HG02938 (cell line): ENCODE measurements around the gene OPN1LW.
"Not testable (repeated sequence)": the region's sequence is repeated elsewhere in the genome, so short reads cannot be mapped to it uniquely, and the experiment has no call there.

Source experiments
- ATAC-seq: cut with Tn5 transposase; IDR thresholded peaks from one replicate; pipeline ENCODE4 v1.9.1; 2021; ENCODE audit warnings: mild to moderate bottlenecking, moderate library complexity; ENCODE audit not compliant: unreplicated experiment

OPN1LW gene

DNA sequence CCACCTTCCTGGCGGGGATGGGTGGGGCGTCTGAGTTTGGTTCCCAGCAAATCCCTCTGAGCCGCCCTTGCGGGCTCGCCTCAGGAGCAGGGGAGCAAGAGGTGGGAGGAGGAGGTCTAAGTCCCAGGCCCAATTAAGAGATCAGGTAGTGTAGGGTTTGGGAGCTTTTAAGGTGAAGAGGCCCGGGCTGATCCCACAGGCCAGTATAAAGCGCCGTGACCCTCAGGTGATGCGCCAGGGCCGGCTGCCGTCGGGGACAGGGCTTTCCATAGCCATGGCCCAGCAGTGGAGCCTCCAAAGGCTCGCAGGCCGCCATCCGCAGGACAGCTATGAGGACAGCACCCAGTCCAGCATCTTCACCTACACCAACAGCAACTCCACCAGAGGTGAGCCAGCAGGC, at the start of gene OPN1LW:
Gene OPN1LW (plus strand): TSS at position 234 of the 400 bp plus-strand sequence. CDS start 41 bp downstream, at position 275.
- ATAC-seq: not testable (repeated sequence)

DNA sequence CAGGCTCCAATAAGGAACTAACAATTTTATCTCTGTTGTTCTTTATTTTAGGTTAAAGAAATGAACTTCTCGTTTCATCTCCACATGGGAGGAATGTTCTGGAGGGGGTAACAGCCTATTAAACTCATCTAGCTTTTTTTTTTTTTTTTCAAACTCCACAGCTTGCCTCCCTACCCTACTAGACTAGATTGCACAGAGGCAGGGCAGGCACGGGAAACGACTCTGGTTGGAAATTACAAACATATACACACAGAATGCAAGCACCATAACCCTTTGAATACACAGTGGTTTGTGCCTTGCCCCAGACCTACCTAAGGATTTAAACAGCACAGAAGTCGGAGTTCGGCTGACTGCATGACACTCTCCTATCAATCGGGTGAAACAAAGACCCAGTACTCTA, 49.2 kb upstream of the OPN1LW start:
- ATAC-seq: no peak

DNA sequence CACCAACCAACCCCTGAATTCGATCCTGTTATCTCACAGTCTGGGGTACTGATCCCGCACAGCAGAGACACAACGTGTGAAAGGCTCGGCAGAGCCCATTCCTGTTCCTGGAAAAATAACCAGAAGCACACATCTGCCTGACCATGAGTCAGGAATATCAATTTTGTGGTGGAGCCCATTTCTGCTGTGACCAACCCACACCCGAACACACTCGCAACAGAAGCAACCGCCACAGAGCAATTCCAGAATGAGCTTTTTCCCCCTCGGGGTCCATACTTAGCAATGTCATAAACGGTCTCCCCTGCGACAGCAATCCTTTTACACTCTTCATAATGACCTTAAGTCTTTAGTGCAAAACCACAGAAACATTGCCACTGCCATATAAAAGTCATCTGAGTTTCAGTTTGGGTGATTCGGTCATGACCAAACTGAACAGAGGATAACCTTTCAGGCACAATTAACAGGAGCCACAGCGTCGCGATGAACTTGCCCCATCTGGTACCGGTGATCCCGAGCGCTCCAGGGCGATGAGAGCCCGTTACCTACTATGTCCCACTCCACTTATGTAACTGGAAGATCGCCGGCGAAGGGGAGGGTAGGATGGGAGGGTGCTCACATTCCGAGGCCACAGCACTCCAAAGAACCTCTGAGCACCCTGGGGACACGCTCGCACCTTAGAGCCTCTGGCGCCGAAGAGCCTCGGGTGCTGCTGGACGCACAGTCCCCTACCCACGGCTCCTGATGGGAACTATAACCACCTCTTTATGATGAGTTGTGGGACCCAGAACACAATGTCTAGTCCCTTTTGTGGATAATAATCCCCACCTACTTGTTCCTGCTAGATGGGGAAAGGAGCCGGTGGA, 47.7 kb upstream of the OPN1LW start:
- no peak for ATAC-seq

DNA sequence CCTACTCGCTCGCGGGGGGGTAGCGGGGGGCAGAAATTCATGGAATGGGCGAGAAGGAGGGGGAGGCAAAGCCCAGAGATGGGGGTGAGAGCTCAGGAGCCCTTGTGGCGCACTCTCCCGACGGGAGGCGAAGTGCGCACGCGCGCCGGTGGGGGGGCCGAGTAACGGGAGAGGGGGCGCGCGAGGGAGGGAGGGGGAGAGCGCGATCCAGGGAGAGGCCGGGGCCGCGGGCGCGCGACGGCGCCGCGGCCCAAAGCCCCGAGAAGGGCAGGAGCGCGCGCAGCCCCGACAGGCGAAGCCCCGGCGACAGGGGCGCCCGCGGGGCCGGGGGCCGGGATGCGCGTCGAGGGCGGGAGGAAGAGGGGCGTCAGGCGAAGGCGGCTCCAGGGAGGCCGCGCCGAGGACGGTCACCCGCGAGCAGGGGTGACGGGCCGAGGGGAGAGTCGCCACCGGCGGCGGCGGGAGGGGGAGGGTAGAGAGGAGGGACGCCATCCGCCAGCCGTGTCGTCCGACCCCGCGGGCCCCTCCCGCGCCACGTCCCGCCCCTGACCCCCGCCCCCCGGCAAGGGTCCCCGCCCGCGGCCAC, 46.9 kb upstream of the OPN1LW start:
- peak; percentile 32 for ATAC-seq

DNA sequence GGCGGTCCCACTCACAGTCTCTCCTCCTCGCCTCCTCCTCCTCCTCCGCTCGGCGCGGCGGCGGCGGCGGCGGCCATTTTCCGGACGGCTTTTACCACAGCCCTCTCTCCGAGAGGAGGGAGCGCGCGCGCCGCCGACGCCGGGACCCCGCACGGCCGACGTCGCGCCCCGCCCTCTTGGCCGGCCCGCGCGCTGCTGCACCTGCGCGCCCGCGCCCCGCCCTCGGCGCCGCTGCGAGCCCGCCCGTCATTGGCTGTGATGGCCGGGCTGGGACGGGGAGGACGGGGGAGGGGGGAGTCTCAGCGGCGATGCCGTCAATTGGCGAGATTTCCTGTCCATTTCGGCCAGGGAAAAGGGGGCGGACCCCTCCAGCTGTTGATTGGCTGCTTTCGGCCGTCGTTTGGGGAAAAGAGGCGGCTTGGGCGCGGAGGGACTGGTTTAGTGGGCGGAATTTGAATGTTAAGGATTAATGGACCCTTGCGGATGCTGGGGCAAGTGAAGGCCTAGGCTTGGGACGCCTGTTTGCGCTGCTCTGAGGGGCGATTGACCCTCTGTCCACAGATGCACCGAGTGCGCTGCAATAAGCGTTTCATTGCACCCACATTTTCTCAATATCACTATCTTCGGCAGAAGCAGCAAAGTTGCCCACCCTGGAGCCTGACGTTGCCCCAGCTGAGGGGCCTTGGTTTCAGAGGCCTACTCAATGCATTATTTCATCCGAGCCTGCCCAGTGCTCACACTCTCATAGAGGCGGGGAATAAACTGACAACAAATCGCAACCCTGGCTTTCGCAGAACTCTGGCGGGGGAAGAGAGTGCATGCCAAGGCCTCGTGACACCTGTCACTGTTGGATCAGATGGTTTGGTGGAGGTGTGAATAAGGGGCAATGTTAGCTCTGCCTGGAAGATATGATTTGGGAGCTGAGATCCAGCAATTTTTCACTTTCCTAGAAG, 46.2 kb upstream of the OPN1LW start, which contains the start of gene MECP2:
Gene MECP2 (minus strand): TSS at position 129 of the 953 bp plus-strand sequence.
- peak; percentile 79 for ATAC-seq

DNA sequence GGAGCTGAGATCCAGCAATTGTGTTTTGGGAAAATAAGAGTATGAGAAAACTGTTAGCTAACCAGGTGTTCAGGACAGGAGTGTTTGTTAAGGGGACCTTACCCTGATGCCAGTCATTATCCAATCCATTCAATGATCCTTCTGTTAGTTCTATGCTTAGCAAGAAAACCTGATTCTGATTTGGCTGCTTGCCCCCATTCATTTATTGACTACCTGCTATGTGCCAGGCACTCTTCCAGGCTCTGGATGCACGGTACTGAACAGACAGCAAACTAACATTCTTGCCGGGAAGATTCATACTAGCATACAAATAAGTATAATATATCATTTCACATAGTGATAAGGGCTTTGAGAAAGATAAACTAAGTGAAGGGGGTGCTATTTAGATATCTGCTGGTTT, 45.5 kb upstream of the OPN1LW start:
- ATAC-seq: no peak

DNA sequence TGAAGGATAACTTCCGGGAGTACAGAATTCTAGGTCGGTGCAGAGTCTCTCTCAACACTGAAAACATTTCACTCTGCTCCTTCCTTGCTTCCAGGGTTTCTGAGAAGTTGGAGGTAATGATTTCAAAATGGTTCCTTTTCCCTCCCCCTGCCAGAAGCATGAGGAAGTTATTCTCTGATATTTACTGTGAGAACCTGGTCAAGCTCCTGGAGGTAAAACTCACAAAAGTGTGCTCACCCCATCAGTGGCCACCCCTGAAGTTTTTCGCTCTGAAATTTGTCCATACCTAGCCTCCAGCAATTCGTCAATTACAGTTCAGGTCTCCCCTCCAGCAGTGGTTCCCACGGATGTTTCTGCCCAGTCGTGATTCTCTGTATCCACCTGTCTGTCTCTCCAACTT, 30.3 kb upstream of the OPN1LW start:
- ATAC-seq: no peak

DNA sequence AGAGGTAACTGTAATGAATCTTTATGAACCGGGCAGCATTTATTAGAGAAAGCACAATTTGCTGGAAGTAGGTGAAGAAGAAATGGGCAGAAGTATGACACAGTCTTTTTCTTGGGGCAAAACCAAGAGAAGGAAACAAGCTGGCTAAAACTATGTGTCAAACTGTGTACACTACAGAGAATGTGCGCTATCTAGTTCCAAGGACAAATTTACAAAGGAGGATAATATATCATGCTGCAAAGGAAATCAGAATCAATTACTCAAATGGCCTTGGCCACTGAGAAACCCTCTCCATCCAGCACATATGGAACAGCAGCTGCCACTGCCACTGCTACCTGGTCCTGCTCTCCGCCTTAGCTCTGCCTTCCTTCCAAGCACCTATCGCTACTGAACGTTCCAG, 29.4 kb upstream of the OPN1LW start:
- ATAC-seq: no peak

DNA sequence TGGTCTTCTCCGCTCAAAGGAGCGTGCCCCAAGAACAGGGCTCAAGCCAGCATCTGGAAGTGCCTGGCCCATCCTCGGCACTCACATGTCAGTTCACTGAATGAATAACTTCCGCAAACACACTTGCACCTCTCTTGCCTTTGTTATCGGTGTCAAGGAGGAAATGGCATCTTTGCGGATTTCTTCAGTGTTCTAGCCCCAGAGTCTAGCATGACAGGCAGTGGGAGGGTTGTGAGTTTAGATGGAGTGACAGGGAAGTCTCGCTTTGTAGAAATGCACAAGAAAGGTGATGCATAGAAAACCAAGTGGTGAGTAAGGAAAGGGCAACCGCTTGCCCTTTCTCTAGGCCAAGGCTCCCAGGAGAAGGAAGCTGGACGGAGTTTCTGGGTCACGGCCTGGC, 29.0 kb upstream of the OPN1LW start:
- no peak for ATAC-seq

DNA sequence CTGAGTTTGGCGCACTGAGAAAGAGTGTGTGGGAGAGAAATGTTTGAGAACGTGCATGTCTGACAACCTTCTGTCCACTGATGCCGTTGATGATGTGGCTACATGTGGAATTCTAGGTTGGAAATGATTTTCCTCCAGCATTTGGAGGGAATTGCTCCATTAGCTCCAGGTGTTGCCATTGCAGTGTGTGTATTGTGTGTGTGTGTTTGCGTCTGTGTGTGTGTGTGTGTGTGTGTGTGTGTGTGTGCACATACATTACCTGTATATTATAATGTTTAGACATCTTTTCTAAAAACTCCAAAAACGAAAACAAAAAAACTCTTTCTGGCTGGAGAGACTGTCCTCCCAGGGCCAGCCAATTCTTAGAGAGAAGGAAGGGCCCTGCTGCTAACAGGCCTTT, 28.3 kb upstream of the OPN1LW start:
- ATAC-seq: no peak

DNA sequence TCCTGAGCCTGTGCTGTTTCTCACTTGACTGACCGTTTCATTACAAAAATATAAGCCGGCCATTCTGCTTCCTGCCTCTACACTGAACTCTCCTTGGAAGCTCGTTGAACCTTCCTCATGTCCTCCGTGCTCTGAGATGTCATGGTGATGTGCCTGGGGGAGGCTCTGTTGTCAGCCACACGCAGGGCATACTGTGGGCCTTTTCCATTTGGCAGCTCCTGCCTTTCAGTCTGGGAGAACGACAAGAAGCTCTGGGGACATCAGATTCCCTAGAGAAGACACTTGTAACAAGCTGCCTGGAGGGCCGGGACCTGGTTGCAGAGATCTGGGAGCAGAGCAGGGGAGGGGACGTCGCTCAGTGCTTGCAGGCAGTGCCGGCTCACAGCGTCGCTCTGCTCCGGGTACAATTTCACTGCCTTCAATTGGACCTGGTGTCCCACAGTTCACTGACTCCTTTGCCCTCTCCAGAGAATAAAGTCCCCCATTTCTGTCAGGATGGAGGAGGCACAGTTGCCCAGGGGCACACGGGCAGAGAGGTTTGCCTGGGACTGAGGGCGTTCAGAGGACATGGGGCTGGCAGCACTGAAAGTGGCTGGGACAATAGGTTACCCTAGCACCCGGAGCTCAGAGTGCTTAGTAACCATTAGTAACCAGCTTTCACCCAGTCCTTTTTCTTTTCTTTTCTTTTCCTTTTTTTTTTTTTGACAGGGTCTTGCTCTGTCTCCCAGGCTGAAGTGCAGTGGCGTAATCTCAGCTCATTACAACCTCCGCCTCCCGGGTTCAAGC, 27.4 kb upstream of the OPN1LW start:
- ATAC-seq: no peak

DNA sequence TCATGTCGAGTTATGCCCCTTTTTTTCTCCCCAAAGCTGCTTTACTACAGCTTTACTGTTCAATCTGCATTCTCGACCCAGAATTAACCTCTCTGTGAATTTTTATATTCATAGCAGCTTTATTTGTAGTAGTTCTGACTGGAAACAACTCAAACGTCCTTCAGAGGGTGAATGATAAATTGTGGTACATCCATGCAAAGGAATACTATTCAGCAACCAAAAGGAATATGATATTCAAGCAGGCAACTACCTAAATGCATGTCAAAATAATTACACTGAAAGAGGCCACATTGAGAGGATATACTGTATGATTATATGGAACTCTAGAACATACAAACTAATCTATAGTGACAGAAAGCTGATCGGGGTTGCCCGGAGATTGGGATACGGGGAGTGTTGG, 26.5 kb upstream of the OPN1LW start:
- no peak for ATAC-seq

DNA sequence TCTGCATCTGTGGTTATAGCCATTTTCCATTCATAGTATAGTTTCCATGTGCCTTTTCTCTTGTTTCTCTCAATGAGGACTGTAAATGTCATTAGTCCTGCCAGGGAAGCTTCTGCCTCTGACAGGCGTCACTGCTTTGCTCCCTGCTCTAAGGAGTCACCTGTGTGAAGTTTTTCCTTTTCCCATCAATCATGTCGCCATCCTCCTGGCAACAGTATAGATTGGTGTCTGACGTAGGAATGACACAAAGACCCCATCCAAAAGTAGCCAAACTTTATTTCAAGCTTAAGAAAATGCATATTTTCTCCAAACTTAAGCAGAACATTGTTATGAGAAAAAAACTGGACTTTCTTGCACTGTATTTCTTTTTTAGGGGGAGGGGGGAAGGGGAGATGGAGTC, 23.5 kb upstream of the OPN1LW start:
- ATAC-seq: no peak

DNA sequence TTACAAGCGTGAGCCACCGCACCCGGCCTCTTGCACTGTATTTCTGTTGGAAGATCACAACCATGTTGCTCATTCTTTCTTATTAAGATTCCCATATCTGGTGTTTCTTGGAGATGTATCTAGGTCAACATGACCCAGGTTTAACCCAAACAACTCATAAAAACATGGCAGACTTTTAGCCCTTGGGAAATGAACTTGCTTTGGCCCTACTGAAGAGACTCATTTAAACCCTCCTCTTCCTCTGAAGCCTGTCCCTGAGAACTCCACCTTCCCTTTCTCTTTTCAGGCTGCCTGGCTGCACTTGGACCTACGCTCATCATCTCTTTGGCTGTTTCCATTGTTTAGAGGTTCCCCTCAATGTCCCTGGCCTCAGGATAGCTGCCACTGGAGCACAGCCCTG, 22.8 kb upstream of the OPN1LW start:
- no peak for ATAC-seq

DNA sequence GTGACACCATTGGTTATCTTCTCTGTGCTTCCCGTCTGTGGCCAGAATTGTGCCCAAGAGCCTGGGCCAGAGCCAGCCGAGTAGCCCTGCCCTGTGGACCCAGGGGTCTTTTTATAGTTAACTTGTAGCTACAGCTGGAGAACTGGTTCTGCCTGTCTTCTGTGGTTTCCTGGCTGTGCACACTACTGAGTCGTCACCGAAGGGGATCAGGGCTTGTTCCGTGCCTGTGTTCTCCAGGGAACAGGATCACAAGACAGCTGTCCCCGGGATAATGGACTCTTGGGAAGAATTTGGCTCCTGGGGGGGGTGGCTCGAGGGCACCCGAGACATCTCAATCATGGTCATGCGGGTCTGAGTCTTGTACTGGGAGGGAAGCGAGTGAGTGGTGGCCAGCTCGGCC, 22.1 kb upstream of the OPN1LW start:
- no peak for ATAC-seq

DNA sequence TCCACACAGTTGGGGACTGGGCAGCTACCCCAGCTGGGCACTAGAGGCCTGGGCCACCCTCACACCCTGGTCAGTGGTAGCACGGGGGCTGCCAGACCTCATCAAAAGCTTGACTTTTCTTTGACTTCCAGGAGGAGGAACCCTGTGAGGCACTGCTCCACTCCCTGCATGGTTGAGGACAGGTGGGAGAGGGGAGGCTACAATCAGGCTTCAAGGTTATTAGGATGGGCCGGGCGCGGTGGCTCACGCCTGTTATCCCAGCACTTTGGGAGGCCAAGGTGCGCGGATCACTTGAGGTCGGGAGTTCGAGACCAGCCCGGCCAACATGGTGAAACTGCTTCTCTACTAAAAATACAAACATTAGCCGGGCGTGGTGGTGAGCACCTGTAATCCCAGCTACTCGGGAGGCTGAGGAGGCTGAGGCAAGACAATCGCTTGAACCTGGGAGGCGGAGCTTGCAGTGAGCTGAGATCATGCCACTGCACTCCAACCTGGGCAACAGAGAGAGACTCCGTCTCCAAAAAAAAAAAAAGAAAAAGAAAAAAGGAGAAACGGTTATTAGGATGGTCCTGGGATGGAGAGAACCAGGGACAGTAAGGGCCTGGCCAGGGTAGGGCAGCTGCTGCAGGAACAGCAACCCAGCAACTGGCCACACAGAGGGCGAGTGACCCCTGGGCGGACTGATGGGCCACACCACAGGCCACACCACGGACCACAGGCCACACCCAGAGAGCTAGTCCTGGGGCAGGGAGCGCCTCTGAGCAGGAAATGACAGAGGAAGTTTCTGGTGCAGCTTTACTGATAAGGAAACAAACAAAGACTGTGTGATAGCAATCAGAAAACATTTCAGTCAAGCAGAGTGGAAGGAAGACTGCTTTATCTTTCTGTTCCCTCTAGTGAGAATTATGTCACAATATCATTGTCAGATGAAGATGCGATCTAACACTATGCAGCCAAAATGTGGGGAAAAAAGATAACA, 20.5 kb upstream of the OPN1LW start:
- no peak for ATAC-seq

DNA sequence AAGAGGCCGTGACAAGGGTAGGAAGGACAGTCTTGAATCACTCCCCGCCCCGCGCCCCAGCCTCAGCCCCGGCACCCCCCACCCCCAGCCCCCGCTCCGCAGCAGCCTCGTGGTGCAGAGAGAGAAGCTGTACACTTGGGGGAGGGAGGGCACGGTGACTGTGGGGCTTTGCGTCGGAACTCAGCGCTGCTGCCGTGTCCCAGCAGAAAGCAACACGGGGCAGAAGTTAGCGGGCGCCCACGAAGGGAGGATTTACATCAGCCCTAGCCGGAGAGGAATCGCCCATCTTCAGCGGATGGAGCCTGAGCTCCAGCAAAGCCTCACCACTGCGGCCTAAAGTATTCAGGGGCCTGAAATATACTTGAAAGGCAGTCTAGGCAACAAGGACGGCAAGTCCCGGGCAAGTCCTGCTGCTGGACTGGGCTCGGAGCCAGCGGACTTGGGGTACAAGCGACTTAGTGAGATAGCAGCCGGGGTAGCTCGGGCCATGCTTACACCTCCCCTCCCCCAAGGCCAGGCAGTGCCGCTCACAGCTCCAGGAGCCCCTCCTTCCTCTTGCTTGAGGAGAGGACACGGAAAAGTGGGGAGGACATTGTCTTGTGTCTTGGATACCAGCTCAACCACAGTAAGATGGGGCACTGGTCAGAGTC, 18.5 kb upstream of the OPN1LW start:
- no peak for ATAC-seq

DNA sequence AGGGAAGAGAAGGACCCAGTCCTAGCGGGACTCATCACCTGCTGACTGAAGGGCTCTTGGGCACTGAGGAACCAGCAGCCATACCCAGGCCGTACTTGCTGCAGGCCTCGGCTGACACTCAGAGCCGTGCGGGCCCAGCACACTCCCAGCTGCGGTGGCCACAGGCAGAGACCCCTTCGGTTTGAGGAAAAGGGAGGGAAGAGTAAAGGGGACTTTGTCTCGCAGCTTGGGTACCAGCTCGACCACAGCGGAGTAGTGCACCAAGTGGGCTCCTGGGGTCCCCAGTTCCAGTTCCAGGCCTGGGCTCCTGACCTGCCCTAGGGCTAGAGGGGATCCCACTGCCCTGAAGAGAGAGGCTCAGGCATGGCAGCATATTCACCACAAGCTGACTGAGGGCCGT, 17.9 kb upstream of the OPN1LW start:
- no peak for ATAC-seq

DNA sequence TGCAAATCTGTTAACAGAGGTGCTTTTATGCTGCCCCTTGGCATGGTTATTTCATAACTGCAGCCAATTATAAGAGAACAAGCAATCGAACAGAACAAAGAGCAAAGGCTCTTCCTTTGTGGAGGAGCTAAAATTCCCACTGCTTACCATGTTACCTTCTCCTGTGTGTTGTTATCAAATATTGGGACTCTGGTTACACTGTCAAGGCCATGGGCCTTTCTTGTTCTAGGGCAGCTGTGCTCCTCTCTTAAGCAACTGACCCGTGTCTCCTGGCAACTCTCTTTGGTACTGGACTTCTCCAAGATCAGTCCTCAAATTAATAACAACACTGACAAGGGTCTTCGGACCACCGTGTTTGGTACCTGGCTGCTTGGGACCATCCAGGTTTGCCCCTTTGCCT, 12.1 kb upstream of the OPN1LW start:
- no peak for ATAC-seq
